HAP-1 (cell line): ENCODE measurements around the gene LRP3.

ENCODE experiments used
- DNase-seq, 2 experiments: peaks; one replicate each; pipeline ENCODE4 v3.0.0-alpha.2; 2016 to 2020; ENCODE audit warnings: low spot score in 2 of 2
- H3K27me3 ChIP-seq: fragments of 250-450 bp; sonication (Bioruptor Pico); 2 replicates; pipeline ENCODE4 v1.5.1; 2020; ENCODE audit warnings: low read depth, mild to moderate bottlenecking, moderate library complexity
- H3K36me3 ChIP-seq: fragments of 250-450 bp; sonication (Bioruptor Pico); replicated peaks from 2 replicates; pipeline ENCODE4 v1.5.1; 2020; ENCODE audit warnings: mild to moderate bottlenecking
- H3K4me1 ChIP-seq: fragments of 250-450 bp; sonication (Bioruptor Pico); 2 replicates; pipeline ENCODE4 v1.5.1; 2020; ENCODE audit warnings: mild to moderate bottlenecking
- H3K4me3 ChIP-seq: fragments of 250-450 bp; sonication (Bioruptor Pico); 2 replicates; pipeline ENCODE4 v1.5.1; 2020; ENCODE audit warnings: mild to moderate bottlenecking, moderate library complexity
- H3K9me3 ChIP-seq: fragments of 250-450 bp; sonication (Bioruptor Pico); 2 replicates; pipeline ENCODE4 v1.5.1; 2020; ENCODE audit warnings: mild to moderate bottlenecking, moderate library complexity
- in situ Hi-C: fragments of 300-500 bp; cut with MboI; formaldehyde crosslinking; loops from 3 replicates; pipeline ENCODE4 v1.14.3; 2020; ENCODE audit warnings: low sequenced_read_pairs, inconsistent platforms, mixed read lengths

Gene LRP3

GRCh38 chr19:33246709-33247440 is 52.7 kb downstream of the LRP3 start:
- H3K4me3 ChIP-seq, result no peak overlapping the region
- no peaks in the 10 kb centered on the region for H3K27me3 ChIP-seq
- peaks cover 10% of the 10 kb centered on the region; the same call in 1 of the 2 replicates for H3K9me3 ChIP-seq
- H3K4me1 ChIP-seq, result no peaks in the 10 kb centered on the region
- no peaks in the 10 kb centered on the region for H3K36me3 ChIP-seq
- DNase-seq, result no peak
- in situ Hi-C loops, result no loop called here

- H3K27me3 ChIP-seq, result no peaks in the 10 kb centered on the region
- peaks cover 10% of the 10 kb centered on the region; the same call in 1 of the 2 replicates for H3K9me3 ChIP-seq
- no peak overlapping the region for H3K4me3 ChIP-seq
- no peak for DNase-seq
- no peaks in the 10 kb centered on the region for H3K4me1 ChIP-seq
- no peaks in the 10 kb centered on the region for H3K36me3 ChIP-seq
- in situ Hi-C loops, result no loop called here
Measured at GRCh38 chr19:33247441-33247819, 53.3 kb downstream of the LRP3 start.

- H3K4me1 ChIP-seq, result no peaks in the 10 kb centered on the region
- no peak overlapping the region for H3K4me3 ChIP-seq
- H3K9me3 ChIP-seq, result peaks cover 10% of the 10 kb centered on the region; the same call in 1 of the 2 replicates
- no peaks in the 10 kb centered on the region for H3K36me3 ChIP-seq
- no peaks in the 10 kb centered on the region for H3K27me3 ChIP-seq
- no peak for DNase-seq
- in situ Hi-C loops, result no loop called here
Measured at GRCh38 chr19:33248104-33248503, 54.0 kb downstream of the LRP3 start.

- no peaks in the 10 kb centered on the region for H3K4me1 ChIP-seq
- H3K36me3 ChIP-seq, result no peaks in the 10 kb centered on the region
- H3K4me3 ChIP-seq, result no peak overlapping the region
- no peaks in the 10 kb centered on the region for H3K27me3 ChIP-seq
- peaks cover 10% of the 10 kb centered on the region; the same call in 1 of the 2 replicates for H3K9me3 ChIP-seq
- in situ Hi-C loops, result no loop called here
- no peak for DNase-seq
Measured at GRCh38 chr19:33248553-33248953, 54.4 kb downstream of the LRP3 start.

- Histone ChIP-seq H3K4me3 (no peak overlapping the region), H3K4me1 (no peaks in the 10 kb centered on the region), H3K27me3 (no peaks in the 10 kb centered on the region), H3K9me3 (peaks cover 10% of the 10 kb centered on the region; the same call in 1 of the 2 replicates), H3K36me3 (no peaks in the 10 kb centered on the region)
- in situ Hi-C loops, result no loop called here
- DNase-seq, result no peak
Measured at GRCh38 chr19:33248954-33249613, 55.0 kb downstream of the LRP3 start.

GRCh38 chr19:33249740-33250366 is 55.7 kb downstream of the LRP3 start:
- Histone ChIP-seq H3K4me1 (no peaks in the 10 kb centered on the region), H3K9me3 (peaks cover 10% of the 10 kb centered on the region; the same call in 1 of the 2 replicates), H3K4me3 (no peak overlapping the region), H3K27me3 (no peaks in the 10 kb centered on the region), H3K36me3 (no peaks in the 10 kb centered on the region)
- no peak for DNase-seq
- in situ Hi-C loops, result no loop called here

GRCh38 chr19:33250500-33250899 is 56.4 kb downstream of the LRP3 start:
- peaks cover 8% of the 10 kb centered on the region; the same call in 1 of the 2 replicates for H3K9me3 ChIP-seq
- no peak for DNase-seq
- no peaks in the 10 kb centered on the region for H3K4me1 ChIP-seq
- no peak overlapping the region for H3K4me3 ChIP-seq
- in situ Hi-C loops, result no loop called here
- H3K27me3 ChIP-seq, result no peaks in the 10 kb centered on the region
- H3K36me3 ChIP-seq, result no peaks in the 10 kb centered on the region

GRCh38 chr19:33251076-33251475 is 56.9 kb downstream of the LRP3 start:
- H3K27me3 ChIP-seq, result no peaks in the 10 kb centered on the region
- in situ Hi-C loops, result no loop called here
- no peaks in the 10 kb centered on the region for H3K36me3 ChIP-seq
- H3K4me1 ChIP-seq, result no peaks in the 10 kb centered on the region
- no peak overlapping the region for H3K4me3 ChIP-seq
- peaks cover 2% of the 10 kb centered on the region; the same call in 1 of the 2 replicates for H3K9me3 ChIP-seq
- no peak for DNase-seq

GRCh38 chr19:33251526-33252090 is 57.5 kb downstream of the LRP3 start:
- in situ Hi-C loops, result no loop called here
- Histone ChIP-seq H3K9me3 (no peaks in the 10 kb centered on the region), H3K4me1 (no peaks in the 10 kb centered on the region), H3K36me3 (no peaks in the 10 kb centered on the region), H3K27me3 (no peaks in the 10 kb centered on the region), H3K4me3 (no peak overlapping the region)
- no peak for DNase-seq

GRCh38 chr19:33252418-33252962 is 58.4 kb downstream of the LRP3 start:
- in situ Hi-C loops, result no loop called here
- Histone ChIP-seq H3K36me3 (no peaks in the 10 kb centered on the region), H3K27me3 (no peaks in the 10 kb centered on the region), H3K4me1 (no peaks in the 10 kb centered on the region), H3K9me3 (no peaks in the 10 kb centered on the region), H3K4me3 (no peak overlapping the region)
- DNase-seq, result no peak

- Histone ChIP-seq H3K4me3 (no peak overlapping the region), H3K9me3 (no peaks in the 10 kb centered on the region), H3K27me3 (no peaks in the 10 kb centered on the region), H3K4me1 (no peaks in the 10 kb centered on the region), H3K36me3 (no peaks in the 10 kb centered on the region)
- DNase-seq, result no peak
- in situ Hi-C loops, result no loop called here
Measured at GRCh38 chr19:33252971-33253370, 58.8 kb downstream of the LRP3 start.

- Histone ChIP-seq H3K9me3 (no peaks in the 10 kb centered on the region), H3K36me3 (no peaks in the 10 kb centered on the region), H3K4me1 (no peaks in the 10 kb centered on the region), H3K27me3 (no peaks in the 10 kb centered on the region), H3K4me3 (no peak overlapping the region)
- in situ Hi-C loops, result no loop called here
- no peak for DNase-seq
Measured at GRCh38 chr19:33254245-33254824, 60.2 kb downstream of the LRP3 start.

GRCh38 chr19:33255781-33256180 is 61.7 kb downstream of the LRP3 start:
- Histone ChIP-seq H3K9me3 (no peaks in the 10 kb centered on the region), H3K36me3 (no peaks in the 10 kb centered on the region), H3K4me3 (no peak overlapping the region), H3K27me3 (no peaks in the 10 kb centered on the region), H3K4me1 (no peaks in the 10 kb centered on the region)
- no peak for DNase-seq
- in situ Hi-C loops, result no loop called here
